ENCODE data around the gene PRR27.
"Not testable (repeated sequence)": the region's sequence is repeated elsewhere in the genome, so short reads cannot be mapped to it uniquely, and the experiment has no call there.

The PRR27 gene

DNA sequence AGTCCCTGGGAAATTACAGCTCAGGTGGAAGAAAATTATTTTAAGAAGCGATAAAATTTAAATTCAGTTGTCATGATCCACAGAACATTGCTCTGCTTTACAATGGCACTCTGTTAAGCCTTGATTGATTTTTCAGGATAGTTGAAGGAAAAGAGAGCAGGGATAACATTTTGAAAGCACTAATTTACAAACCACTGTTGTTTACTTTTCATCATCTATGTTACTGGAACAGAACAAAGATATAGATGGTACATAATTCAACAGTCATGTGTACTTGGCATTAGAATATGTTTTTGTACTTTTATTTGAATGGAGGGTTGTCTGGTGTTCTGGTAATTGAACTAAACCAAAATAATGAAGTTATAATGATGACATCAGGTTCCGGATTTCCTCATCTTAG is 38.9 kb downstream of the PRR27 start:
- no peak for DNase-seq (ENCODE audit: low read depth)
- TF ChIP-seq, protein P1, sequence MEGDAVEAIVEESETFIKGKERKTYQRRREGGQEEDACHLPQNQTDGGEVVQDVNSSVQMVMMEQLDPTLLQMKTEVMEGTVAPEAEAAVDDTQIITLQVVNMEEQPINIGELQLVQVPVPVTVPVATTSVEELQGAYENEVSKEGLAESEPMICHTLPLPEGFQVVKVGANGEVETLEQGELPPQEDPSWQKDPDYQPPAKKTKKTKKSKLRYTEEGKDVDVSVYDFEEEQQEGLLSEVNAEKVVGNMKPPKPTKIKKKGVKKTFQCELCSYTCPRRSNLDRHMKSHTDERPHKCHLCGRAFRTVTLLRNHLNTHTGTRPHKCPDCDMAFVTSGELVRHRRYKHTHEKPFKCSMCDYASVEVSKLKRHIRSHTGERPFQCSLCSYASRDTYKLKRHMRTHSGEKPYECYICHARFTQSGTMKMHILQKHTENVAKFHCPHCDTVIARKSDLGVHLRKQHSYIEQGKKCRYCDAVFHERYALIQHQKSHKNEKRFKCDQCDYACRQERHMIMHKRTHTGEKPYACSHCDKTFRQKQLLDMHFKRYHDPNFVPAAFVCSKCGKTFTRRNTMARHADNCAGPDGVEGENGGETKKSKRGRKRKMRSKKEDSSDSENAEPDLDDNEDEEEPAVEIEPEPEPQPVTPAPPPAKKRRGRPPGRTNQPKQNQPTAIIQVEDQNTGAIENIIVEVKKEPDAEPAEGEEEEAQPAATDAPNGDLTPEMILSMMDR (conservative IDR thresholded peaks at IDR 0.05; ENCODE audit: control insufficient read depth, insufficient read depth, low read depth, low read length) = no peak

DNA sequence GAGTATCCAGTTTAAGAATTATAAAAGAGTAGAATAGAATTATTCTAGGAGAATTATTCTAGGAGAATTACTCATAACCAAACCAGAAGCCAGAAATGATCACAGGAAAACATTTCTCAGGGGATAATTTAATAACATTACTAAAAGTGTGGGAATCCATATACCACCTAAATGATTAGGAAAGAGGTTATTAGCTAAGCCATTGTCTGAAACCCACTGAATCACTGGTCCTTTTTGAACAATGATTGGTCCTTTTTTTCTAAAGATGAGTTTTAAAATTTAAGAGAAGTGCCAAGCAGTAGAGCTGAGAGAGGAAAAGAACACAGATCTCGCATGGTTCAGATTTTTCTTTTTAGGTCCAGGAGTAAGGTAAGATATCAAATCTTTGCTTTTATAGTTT is 41.4 kb downstream of the PRR27 start, which contains the start of gene ODAM:
TSS of gene ODAM (plus strand) at position 301 of the 400 bp plus-strand sequence. CDS start 819 bp downstream, outside the sequence.
- no peak within 1 kb of the TSS for H3K4me3 ChIP-seq (ENCODE audit: control insufficient read depth, low read depth, low read length)
- TF ChIP-seq, protein P1 (conservative IDR thresholded peaks at IDR 0.05; ENCODE audit: control insufficient read depth, insufficient read depth, low read depth, low read length) = no peak
- DNase-seq (ENCODE audit: low read depth) = no peak

More for the DNA sequence above, 38.9 kb downstream of the PRR27 start:
- H3K4me3 ChIP-seq (ENCODE audit: control insufficient read depth, low read depth, low read length) = no peak overlapping the region

DNA sequence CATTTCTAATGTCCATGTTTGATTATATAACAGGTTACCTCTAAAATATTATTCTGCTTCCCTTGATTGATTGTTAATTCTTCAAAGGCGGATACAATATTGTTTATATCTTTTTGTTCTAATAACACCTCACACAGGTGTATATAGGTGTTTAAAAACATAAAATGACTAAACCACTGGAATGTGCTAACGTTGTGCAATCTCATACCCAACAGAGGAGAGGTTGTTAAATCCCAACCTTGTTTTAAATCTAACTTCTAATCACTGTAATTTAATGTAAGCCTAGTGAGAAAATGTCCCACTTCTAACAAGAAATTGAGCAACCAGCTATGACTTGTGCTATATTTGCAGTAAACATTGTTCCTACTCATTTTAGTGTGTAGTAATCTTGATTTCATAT is 42.8 kb downstream of the PRR27 start:
- DNase-seq (ENCODE audit: low read depth) = no peak
- H3K4me3 ChIP-seq (ENCODE audit: control insufficient read depth, low read depth, low read length) = no peak overlapping the region
- TF ChIP-seq, protein P1 (conservative IDR thresholded peaks at IDR 0.05; ENCODE audit: control insufficient read depth, insufficient read depth, low read depth, low read length) = no peak

DNA sequence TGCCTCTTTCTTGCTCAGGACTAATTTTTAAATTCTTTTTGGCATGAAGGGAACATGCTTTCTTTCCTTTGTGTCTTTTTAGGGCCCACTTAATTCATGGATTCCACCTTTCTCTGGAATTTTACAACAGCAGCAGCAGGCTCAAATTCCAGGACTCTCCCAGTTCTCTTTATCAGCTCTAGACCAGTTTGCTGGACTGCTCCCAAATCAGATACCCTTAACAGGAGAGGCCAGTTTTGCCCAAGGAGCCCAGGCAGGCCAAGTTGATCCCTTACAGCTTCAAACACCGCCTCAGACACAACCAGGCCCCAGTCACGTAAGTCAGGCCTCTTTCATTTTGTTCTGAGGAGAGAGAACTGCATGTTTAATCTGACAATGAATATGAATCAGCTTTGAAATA is 43.8 kb downstream of the PRR27 start:
- TF ChIP-seq, protein P1 (conservative IDR thresholded peaks at IDR 0.05; ENCODE audit: control insufficient read depth, insufficient read depth, low read depth, low read length) = no peak
- no peak overlapping the region for H3K4me3 ChIP-seq (ENCODE audit: control insufficient read depth, low read depth, low read length)
- DNase-seq (ENCODE audit: low read depth) = no peak

DNA sequence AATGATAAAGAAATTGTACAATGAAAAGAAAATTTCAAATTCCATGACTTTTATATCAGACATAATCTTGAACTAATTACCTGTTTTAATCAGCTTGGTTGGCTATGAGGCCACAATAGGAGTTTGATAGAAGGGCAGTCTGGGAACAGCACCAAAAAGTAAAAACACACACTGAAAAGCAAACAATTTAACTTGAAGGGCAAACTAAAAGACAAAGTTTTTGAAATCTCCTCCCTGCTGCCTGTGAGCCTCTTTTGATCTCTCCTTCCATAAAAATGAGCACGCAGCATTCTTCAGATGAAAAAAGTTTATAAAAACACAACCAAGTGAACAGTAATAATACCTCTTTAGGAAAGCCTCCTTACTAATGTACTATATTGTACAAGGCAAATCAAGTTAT is 49.6 kb downstream of the PRR27 start:
- DNase-seq (ENCODE audit: low read depth) = no peak
- TF ChIP-seq, protein P1 (conservative IDR thresholded peaks at IDR 0.05; ENCODE audit: control insufficient read depth, insufficient read depth, low read depth, low read length) = no peak
- no peak overlapping the region for H3K4me3 ChIP-seq (ENCODE audit: control insufficient read depth, low read depth, low read length)

DNA sequence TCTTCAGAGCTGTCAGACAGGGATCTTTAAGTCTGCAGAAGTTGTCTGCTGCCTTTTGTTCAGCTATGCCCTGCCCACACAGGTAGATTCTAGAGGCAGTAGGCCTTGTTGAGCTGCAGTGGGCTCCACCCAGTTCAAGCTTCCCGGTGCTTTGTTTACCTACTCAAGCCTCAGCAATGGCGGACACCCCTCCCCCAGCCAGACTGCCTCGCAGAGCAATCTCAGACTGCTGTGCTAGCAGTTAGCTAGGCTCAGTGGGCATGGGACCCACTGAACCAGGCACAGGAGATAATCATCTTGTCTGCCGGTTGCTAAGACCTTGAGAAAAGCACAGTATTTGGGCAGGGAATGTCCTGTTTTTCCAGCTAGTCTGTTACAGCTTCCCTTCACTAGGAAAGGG is 58.7 kb downstream of the PRR27 start:
- not testable (repeated sequence) for DNase-seq (ENCODE audit: low read depth); H3K4me3 ChIP-seq (ENCODE audit: control insufficient read depth, low read depth, low read length)
